ENCODE measurements around the gene TUBA8. TPM values are rescaled to one million over a fixed set of nuclear protein-coding genes. Genes with fewer than 3 reads are reported as not detected.
"Not testable (repeated sequence)": the region's sequence is repeated elsewhere in the genome, so short reads cannot be mapped to it uniquely, and the experiment has no call there.

The TUBA8 gene
- 7.3 and 12.9 TPM in 2 replicates for total RNA-seq

- no peak for DNase-seq (ENCODE audit: low read depth, low spot score)
Observed at GRCh38 chr22:18110194-18110953, at the start of gene TUBA8. Gene TUBA8 (plus strand): TSS chr22:18110809. CDS start chr22:18110866, 57 bp downstream.

GRCh38 chr22:18062421-18062820 is 48.2 kb upstream of the TUBA8 start:
- DNase-seq (ENCODE audit: low read depth, low spot score), result no peak

DNA sequence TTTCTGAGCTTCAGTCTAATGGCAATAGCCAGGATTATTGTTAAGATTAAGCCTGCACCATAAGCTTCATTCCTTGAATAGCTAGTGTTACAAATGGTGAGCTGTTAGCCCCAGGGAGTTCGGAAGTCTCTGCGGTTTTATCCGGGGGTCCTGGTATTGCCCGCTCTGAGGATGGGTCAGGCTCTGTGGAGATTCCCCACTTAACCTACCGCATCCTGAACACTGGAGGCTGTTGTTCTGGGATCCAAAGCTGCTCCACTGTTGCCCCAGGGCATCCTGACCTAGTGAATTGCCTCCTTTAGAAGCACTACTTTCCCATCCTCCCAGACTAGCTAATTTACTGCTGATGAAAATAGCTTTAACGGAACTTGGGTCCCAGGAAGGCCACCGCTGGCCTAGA is 47.3 kb upstream of the TUBA8 start:
- no peak for DNase-seq (ENCODE audit: low read depth, low spot score)

GRCh38 chr22:18063715-18064114 is 46.9 kb upstream of the TUBA8 start:
- DNase-seq (ENCODE audit: low read depth, low spot score), result not testable (repeated sequence)

DNA sequence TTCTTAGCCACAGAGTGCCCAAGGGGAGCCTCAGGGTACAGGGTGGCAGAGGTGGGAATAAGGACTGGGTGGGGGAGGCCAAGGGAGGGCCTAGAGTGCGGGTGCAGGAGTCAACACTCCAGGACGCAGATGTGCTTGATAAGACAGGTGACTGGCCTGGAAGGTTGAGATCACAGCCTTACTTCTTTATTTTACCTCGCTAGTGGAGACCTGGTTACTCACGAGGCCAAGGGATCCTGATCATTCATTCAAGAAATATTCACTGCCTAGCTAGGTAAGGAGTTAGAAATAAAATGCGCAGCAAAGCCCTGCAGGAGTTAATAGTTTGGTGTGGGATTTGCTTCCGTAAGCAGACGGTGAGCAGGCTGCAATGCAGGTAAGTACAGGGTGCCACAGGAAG is 46.0 kb upstream of the TUBA8 start:
- no peak for DNase-seq (ENCODE audit: low read depth, low spot score)

GRCh38 chr22:18065256-18065655 is 45.4 kb upstream of the TUBA8 start:
- no peak for DNase-seq (ENCODE audit: low read depth, low spot score)

GRCh38 chr22:18066181-18066859 is 44.3 kb upstream of the TUBA8 start:
- DNase-seq (ENCODE audit: low read depth, low spot score), result no peak

- no peak for DNase-seq (ENCODE audit: low read depth, low spot score)
Observed at GRCh38 chr22:18067121-18067520, 43.5 kb upstream of the TUBA8 start.

- no peak for DNase-seq (ENCODE audit: low read depth, low spot score)
Observed at GRCh38 chr22:18067548-18068341, 42.9 kb upstream of the TUBA8 start.

DNA sequence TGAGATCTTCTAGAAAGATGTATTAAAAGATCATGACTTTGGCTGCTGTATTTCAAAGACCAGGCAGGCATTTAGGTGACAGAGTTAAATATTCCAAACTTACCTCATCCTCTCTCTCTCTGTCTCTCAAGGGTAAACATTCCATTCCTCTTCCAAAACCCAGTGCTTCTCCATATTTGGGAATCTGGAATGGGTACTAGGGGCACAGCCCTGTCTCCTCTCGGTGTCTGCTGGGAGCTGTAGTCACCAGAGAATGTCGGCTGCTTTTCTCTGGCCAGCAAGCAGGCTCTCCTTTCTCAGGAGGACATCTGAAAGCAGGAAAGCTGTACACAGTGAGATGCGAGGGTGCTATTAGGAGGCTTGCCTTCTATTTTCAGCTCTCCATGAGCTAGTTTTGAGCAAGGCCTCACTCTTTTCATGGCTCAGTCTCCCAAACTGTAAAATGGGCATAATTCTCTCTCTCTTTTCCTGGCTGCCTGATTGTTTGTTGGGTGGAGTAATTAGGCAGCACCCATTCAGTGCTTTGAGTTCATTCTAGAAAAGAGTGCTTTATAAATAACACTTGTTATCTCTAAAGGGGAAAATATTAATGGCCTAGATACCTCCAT is 42.1 kb upstream of the TUBA8 start:
- no peak for DNase-seq (ENCODE audit: low read depth, low spot score)

DNA sequence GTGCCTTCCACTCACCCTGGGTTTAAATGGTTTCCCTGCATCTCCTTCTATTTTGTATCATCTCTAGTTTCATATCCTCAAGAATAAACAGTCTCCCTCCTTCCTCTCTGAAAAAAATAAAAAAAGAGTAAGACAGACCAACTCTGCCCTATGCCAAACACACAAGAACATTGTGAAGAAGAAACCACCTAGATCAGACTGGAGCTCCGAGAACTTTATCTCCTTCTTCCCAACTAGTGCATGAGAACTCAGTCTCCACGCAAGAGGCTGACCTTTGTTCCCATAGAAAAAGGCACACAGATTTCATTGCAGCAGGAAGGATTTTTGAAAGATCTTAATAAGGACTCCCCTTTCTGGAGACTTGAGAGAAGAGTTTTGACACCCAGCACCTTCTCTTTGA is 41.6 kb upstream of the TUBA8 start:
- no peak for DNase-seq (ENCODE audit: low read depth, low spot score)

DNA sequence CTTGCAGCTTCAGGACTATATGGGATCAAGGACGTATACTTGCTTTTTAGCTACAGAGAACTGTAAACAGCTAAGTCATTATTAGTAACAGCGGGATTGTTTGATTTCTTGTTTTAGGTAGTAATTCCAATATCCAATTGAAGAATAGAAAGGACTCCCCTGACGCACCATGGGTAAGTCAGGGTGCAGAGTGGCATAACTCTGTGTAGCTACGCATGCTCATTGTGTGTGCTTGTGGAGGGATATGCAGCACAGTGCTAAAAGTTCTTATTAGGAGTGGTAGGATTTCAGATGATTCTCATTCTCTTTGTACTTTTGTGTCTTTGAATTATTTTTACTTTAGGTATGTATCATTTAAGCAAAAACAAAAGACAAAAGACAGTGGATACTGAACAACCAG is 40.6 kb upstream of the TUBA8 start:
- no peak for DNase-seq (ENCODE audit: low read depth, low spot score)

DNA sequence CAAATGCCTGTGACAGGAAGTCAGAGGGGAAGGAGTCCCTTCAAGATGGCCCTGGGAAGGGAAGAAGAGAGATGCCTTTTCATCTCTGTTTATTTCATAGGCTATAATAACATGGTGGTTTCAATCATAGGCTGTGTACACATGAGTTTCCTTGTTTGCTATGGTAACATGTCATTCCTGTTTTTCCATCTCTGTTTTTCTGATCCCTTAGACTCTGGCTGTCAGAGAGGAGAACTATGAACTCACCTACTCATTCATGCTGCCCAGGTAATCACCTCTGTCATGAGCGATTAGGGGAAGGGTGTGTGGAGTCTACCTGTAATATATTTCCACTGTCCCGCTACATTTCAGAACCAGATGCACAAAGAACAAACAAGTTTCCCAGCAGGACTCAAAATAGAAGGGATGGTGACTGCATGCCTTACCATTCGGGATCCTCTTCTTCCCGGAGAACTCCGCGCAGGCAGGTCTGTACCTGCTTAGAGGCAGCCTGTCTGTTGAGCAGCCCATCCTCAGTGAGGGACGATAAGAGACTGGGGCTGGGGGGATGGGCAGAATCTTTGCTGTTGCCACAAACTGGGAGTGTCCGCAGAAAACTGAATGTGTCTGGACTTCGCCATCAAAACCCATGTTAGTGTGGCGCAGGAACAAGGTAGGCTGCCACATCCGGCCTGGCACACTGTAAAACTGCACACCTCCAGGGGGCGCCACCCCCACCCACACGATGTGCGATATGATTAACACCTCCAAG is 39.9 kb upstream of the TUBA8 start:
- no peak for DNase-seq (ENCODE audit: low read depth, low spot score)

DNA sequence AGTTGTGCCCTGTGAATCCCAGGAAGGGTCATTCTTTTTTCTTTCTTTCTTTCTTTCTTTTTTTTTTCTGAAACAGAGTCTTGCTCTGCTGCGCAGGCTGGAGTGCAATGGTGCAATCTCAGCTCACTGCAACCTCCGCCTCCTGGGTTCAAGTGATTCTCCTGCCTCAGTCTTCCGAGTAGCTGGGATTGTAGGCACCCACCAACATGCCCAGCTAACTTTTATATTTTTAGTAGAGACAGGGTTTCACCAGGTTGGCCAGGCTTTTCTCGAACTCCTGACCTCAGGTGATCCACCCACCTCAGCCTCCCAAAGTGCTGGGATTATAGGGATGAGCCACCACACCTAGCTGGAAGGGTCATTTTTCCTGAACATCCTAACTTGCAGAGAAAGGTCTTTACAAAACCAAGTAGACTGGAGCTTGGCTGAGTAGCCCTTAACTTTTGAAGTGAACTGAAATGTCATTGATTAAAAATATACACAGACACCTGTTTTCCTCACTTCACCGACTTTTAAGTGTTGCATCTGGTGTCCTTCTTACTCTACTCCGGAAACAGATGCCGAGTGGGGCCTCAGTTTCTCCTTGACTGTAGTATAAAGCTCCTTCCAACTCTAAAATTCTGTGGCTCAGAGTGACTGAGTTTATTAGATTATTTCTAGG is 39.2 kb upstream of the TUBA8 start:
- DNase-seq (ENCODE audit: low read depth, low spot score), result not testable (repeated sequence)

DNA sequence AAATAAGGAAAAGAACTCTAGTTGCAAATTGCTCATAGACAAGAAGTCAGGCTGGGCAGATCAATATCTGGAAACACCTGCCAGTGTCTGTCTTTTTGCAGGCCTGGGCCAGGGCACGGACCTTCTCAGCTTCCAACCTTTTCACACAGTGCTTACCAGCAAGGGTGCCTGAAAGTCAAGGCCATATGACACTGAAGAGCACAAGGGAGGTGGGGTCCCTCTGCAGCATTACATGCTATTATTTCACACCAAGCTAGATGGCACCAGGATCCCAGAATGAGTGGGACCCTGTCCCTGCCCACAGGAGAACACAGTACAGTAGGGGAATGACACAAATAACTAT is 38.7 kb upstream of the TUBA8 start:
- DNase-seq (ENCODE audit: low read depth, low spot score), result no peak

DNA sequence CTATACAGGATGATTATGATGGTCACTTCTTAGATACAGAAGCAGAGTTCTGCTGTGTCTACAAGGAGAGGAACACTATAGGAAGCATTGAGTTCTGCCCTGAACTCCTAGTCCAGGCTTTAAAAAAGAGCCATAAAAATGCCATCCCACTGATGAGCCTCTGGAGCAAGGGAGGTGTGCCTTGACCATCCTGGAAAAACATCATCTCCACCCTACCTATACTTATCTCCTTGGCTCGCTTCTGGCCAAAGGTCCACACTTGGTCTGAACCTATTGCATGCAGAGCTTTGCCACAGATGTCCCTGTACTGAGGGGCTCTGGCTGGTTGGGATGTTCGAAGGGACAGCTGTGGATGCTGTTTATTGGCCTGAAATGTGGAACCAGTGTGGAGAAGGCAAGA is 37.1 kb upstream of the TUBA8 start:
- DNase-seq (ENCODE audit: low read depth, low spot score), result no peak

DNA sequence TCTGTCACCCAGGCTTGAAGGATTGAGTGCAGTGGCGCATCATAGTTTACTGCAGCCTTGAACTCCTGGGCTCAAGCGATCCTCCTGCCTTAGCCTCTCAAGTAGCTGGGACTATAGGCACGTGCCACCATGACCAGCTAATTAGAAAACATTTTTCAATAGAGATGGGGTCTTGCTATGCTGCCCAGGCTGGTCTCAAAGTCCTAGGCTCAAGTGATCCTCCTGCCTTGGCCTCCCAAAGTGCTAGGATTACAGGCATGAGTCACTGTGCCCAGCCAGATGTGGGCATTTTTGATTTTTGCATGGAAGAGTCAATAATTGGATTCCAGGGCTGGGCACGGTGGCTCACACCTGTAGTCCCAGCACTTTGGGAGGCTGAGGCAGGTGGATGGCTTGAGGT is 36.7 kb upstream of the TUBA8 start:
- DNase-seq (ENCODE audit: low read depth, low spot score), result not testable (repeated sequence)

- DNase-seq (ENCODE audit: low read depth, low spot score), result no peak
Observed at GRCh38 chr22:18075101-18075719, 35.4 kb upstream of the TUBA8 start.

- peak; percentile 64 for DNase-seq (ENCODE audit: low read depth, low spot score)
Observed at GRCh38 chr22:18075720-18076497, 34.7 kb upstream of the TUBA8 start.
